PC-3 (cell line): ENCODE results near the gene HOXC5. TPM values are rescaled to one million over a fixed set of nuclear protein-coding genes. Genes with fewer than 3 reads are reported as not detected.
A peak's percentile ranks its signal among the peaks of the same experiment; 100 is the strongest.

Experiments
- ATAC-seq: fragments of 200-7000 bp; cut with Tn5 transposase; 2 replicates; pipeline ENCODE4 v1.9.1; 2020; ENCODE audit warnings: mild to moderate bottlenecking, moderate library complexity
- Bru-seq: library from RNA; stranded (reverse); fragments of 400-500 nt; gene quantifications from one replicate; lab custom pipeline; 2021; lab: Mats Ljungman, UMichigan
- BruChase-seq, 2 experiments: library from RNA; stranded (reverse); fragments of 400-500 nt; gene quantifications; one replicate each; lab custom pipeline; 2021; lab: Mats Ljungman, UMichigan
- BruUV-seq: library from RNA; stranded (reverse); fragments of 400-500 nt; replicated peaks from 2 replicates; lab custom pipeline; 2021; lab: Mats Ljungman, UMichigan
- CTCF ChIA-PET: fragments of 300-600 bp; sonication (Branson Sonifier 250); formaldehyde crosslinking; loops from one replicate; lab custom pipeline; 2022; ENCODE audit warnings: antibody characterized with exemption; lab: Charles Lee
- POLR2A ChIA-PET: fragments of 300-600 bp; sonication (Branson Sonifier 250); formaldehyde crosslinking; loops from one replicate; lab custom pipeline; 2022; ENCODE audit warnings: antibody characterized with exemption; ENCODE audit not compliant: unreplicated experiment; lab: Charles Lee
- DNase-seq: peaks from one replicate; pipeline ENCODE4 v3.0.0-alpha.2; 2015
- H2AFZ ChIP-seq: fragments of 300-600 bp; sonication (generic); 2 replicates; pipeline ENCODE4 v1.6.0; 2016; ENCODE audit warnings: antibody characterized with exemption, low read length
- H3F3A ChIP-seq: fragments of 300-600 bp; sonication (generic); one replicate; pipeline ENCODE4 v1.6.0; 2017; ENCODE audit warnings: antibody characterized with exemption, low read length, control low read depth, mild to moderate bottlenecking; ENCODE audit not compliant: unreplicated experiment
- H3K27ac ChIP-seq: fragments of 300-600 bp; sonication (generic); 2 replicates; pipeline ENCODE4 v1.5.1; 2016; ENCODE audit warnings: mild to moderate bottlenecking, low read length
- H3K27me3 ChIP-seq: fragments of 300-600 bp; sonication (generic); 2 replicates; pipeline ENCODE4 v1.6.1; 2016; ENCODE audit warnings: low read length, mixed read lengths
- H3K36me3 ChIP-seq: fragments of 300-600 bp; sonication (generic); 2 replicates; pipeline ENCODE4 v1.6.1; 2016; ENCODE audit warnings: low read depth, mixed run types, low read length, mixed read lengths
- H3K4me1 ChIP-seq: fragments of 300-600 bp; sonication (generic); 2 replicates; pipeline ENCODE4 v1.5.1; 2016; ENCODE audit warnings: low read length; ENCODE audit not compliant: insufficient read depth
- H3K4me2 ChIP-seq: fragments of 300-600 bp; sonication (generic); 2 replicates; pipeline ENCODE4 v1.6.0; 2016; ENCODE audit warnings: low read length
- H3K4me3 ChIP-seq: fragments of 300-600 bp; sonication (generic); 2 replicates; pipeline ENCODE4 v1.5.1; 2016; ENCODE audit warnings: mild to moderate bottlenecking, low read length, mixed read lengths
- H3K79me2 ChIP-seq: fragments of 300-600 bp; sonication (generic); 2 replicates; pipeline ENCODE4 v1.6.1; 2017; ENCODE audit warnings: low read length, mixed read lengths
- H3K9ac ChIP-seq: fragments of 300-600 bp; sonication (generic); 2 replicates; pipeline ENCODE4 v1.6.0; 2016; ENCODE audit warnings: mild to moderate bottlenecking, low read length
- H3K9me2 ChIP-seq: fragments of 300-600 bp; sonication (generic); replicated peaks from 2 replicates; pipeline ENCODE4 v1.6.1; 2016; ENCODE audit warnings: mixed run types, low read length, mixed read lengths
- H3K9me3 ChIP-seq: fragments of 300-600 bp; sonication (generic); 2 replicates; pipeline ENCODE4 v1.6.1; 2016; ENCODE audit warnings: low read length, mixed read lengths
- H4K20me1 ChIP-seq: fragments of 300-600 bp; sonication (generic); 2 replicates; pipeline ENCODE4 v1.6.1; 2016; ENCODE audit warnings: low read length, mixed read lengths
- CTCF ChIP-seq: fragments of 300-600 bp; sonication (generic); conservative IDR thresholded peaks from 2 replicates; pipeline ENCODE4 v1.5.1; 2017; ENCODE audit warnings: antibody characterized with exemption, low read depth, mild to moderate bottlenecking, low read length
- EZH2 ChIP-seq: fragments of 300-600 bp; sonication (generic); IDR thresholded peaks from one replicate; pipeline ENCODE4 v1.6.1; 2017; ENCODE audit warnings: antibody characterized with exemption, mild to moderate bottlenecking, low read length; ENCODE audit not compliant: unreplicated experiment
- EZH2phosphoT487 ChIP-seq: fragments of 300-600 bp; sonication (generic); IDR thresholded peaks from 2 replicates; pipeline ENCODE4 v1.6.1; 2018; ENCODE audit warnings: mild to moderate bottlenecking, antibody characterized with exemption, low read length, borderline replicate concordance
- intact Hi-C: fragments of 100-400 bp; cut with micrococcal nuclease; formaldehyde crosslinking; loops from 2 replicates; pipeline ENCODE4 v1.9.0; 2023
- long read RNA-seq: library from polyadenylated mRNA; unstranded; transcript quantifications from one replicate; pipeline ENCODE4 v2.0.0, GENCODE V29; 2021; ENCODE audit not compliant: unreplicated experiment
- total RNA-seq: library from RNA; depleted of rRNA; stranded (reverse); fragments of >200 nt; gene quantifications from 2 replicates; pipeline ENCODE4 v1.2.3, GENCODE V29; 2014; rRNA removed

The HOXC5 gene
- total RNA-seq (0.26 and 0.29 TPM in 2 replicates), Bru-seq, nascent RNA (percentile 58 among the genes with signal in this experiment), BruChase-seq, experiment 1, labeled RNA remaining after a 6-hour chase (percentile 33 among the genes with signal in this experiment), BruChase-seq, experiment 2, labeled RNA remaining after a 2-hour chase (percentile 44 among the genes with signal in this experiment)
- long read RNA-seq, partial matches to known transcripts = 0 of 2 reads
- long read RNA-seq, other reads (novel, unspliced or antisense) = 0 of 2 reads

GRCh38 chr12:54032627-54033100 lies at the start of gene HOXC5:
HOXC5 (plus strand) TSS chr12:54033050; CDS start chr12:54033123, 73 bp downstream.
- H3K4me2 ChIP-seq = peak within 1 kb of the TSS; percentile 85
- DNase-seq (peak; percentile 84), ATAC-seq (peak; percentile 14; the same call in 1 of the 2 replicates)
- H3K36me3 ChIP-seq = no peaks in the 10 kb centered on the region
- H3F3A ChIP-seq = no peaks in the 10 kb centered on the region
- peak within 1 kb of the TSS; percentile 81 for H2AFZ ChIP-seq
- intact Hi-C loops = loop anchor here (1.0 to 2.0 kb wide), 2 partner anchors 102 to 159 kb away; no protein-coding TSS in a partner anchor
- H3K27me3 ChIP-seq = no peaks in the 10 kb centered on the region
- peaks cover 21% of the 10 kb centered on the region for H3K4me1 ChIP-seq
- CTCF ChIA-PET = interaction anchor here (0.5 to 2.3 kb wide), 22 partner anchors 12 to 1848 kb away, joined by 3 to 36 read pairs (median 5); partner anchors contain the start of genes HOXC10, HOXC8 and SMUG1
- no TSS peak for BruUV-seq
- POLR2A ChIA-PET = interaction anchor here (0.7 kb wide), 1 partner anchor 15 kb away, joined by 8 read pairs; no protein-coding TSS in a partner anchor
- H3K9me2 ChIP-seq = no peaks in the 10 kb centered on the region
- peak within 1 kb of the TSS; percentile 70 for H3K4me3 ChIP-seq
- H3K79me2 ChIP-seq = peaks cover 10% of the 10 kb centered on the region
- H3K27ac ChIP-seq = no peak within 1 kb of the TSS
- H3K9me3 ChIP-seq = no peaks in the 10 kb centered on the region
- H3K9ac ChIP-seq = peak within 1 kb of the TSS; percentile 36
- no peaks in the 10 kb centered on the region for H4K20me1 ChIP-seq
- peak; percentile 97 for TF ChIP-seq CTCF
- no peak for TF ChIP-seq EZH2phosphoT487

- Histone ChIP-seq H3K9me2 (no peaks in the 10 kb centered on the region), H3K4me3 (no peak overlapping the region), H3K4me1 (peaks cover 25% of the 10 kb centered on the region), H2AFZ (no peak overlapping the region), H3F3A (no peaks in the 10 kb centered on the region), H3K36me3 (no peaks in the 10 kb centered on the region), H3K9ac (no peak overlapping the region), H3K27ac (no peak overlapping the region), H3K79me2 (no peaks in the 10 kb centered on the region), H3K27me3 (no peaks in the 10 kb centered on the region), H4K20me1 (no peaks in the 10 kb centered on the region), H3K4me2 (no peak overlapping the region), H3K9me3 (no peaks in the 10 kb centered on the region)
- ChIA-PET POLR2A (no interaction called here), CTCF (no interaction called here)
- ATAC-seq (no peak), DNase-seq (no peak)
- intact Hi-C loops = no loop called here
- TF ChIP-seq EZH2 (no peak), CTCF (no peak), EZH2phosphoT487 (no peak)
- BruUV-seq = no TSS peak
These were observed 49.3 kb upstream of the HOXC5 start for GRCh38 chr12:53983568-53983949.
